Islet precursor cell (in vitro differentiated cells): ENCODE measurements around the gene FASN.

Experiments used
- DNase-seq: peaks from one replicate; pipeline ENCODE4 v3.0.0-alpha.2; 2018

Gene FASN

DNA sequence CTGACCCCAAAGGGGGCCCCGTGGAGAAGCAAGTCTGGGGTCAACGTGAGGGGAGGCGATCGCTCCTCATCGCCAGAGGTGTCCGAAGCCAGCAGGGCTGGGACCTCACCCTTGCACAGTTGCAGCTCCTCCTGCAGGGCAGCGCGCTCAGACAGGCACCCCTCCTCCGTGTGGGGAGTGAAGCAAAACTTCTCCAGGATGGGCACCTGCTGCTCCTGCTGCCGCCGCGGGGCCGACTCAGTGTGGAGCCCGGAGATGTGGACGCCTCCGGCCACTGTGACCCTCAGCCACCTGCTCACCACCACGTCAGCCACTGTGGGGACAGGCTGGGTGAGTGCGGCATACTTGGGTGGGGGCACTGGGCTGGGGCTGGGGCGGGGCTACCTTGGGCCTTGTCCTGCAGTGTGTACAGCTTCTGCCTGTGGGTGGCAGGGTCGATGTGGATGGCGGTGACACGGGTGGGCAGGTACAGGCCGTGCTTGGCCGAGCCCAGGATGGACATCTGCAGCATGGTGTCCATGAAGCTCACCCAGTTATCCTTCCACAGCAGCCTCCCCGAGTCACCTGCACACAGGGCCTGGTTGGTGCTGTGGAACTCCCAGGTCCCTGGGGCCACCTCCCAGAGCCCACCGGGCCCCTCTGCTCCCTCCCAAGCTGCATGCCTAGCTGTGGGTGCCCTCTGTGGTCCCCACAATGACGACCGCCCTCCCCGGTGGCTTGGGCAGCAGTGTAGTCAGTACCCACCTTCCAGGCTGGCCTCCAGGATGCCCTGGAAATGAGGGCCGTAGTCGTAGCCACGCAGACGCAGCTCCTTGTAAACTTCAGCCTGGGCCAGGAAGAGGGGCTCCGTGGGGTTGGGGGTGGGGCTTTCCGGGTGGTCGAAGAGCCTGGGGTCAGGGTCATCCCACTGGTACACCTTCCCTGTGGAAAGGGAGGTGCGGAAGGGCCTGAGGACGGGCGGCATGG lies 10.8 kb downstream of the FASN start:
- DNase-seq: no peak

DNA sequence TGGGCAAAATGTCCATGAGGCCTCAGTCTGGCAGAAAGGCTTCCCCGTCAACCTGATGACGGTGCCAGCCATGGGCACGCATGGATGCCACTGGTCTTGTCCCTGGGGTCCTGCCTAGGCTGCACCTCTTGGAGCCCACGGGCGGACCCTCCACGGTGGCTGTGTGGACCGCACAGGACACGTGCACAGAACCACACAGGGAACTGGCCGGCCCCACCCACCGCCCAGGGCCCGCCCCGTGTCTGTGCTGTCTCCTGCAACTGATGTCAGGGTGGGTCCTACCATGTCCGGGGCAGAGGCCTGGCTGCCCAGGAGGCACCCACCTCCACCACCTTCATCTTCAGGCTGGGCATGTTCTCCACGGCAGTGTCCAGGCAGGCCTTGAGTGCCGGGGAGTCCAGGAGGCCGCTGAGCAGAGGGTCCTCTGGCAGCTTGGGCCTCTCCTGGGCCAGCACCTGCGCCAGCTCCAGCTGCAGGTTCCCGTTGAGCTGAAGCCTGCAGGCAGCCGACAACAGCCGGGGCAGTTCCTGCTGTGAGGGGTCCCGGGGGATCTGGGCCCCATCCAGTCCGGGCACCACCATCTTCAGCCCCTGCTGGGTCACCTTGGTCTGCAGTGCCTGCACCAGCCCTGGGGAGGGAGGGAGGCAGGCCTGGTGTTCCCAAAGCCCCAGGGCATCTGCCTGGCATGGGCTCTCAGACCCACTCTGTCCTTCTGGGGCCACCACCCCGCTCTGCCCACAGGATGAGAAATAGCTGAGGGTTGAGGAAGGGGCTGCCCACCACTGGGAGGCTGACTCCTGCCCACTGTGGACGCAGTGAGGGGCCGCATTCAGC lies 11.9 kb downstream of the FASN start:
- no peak for DNase-seq

DNA sequence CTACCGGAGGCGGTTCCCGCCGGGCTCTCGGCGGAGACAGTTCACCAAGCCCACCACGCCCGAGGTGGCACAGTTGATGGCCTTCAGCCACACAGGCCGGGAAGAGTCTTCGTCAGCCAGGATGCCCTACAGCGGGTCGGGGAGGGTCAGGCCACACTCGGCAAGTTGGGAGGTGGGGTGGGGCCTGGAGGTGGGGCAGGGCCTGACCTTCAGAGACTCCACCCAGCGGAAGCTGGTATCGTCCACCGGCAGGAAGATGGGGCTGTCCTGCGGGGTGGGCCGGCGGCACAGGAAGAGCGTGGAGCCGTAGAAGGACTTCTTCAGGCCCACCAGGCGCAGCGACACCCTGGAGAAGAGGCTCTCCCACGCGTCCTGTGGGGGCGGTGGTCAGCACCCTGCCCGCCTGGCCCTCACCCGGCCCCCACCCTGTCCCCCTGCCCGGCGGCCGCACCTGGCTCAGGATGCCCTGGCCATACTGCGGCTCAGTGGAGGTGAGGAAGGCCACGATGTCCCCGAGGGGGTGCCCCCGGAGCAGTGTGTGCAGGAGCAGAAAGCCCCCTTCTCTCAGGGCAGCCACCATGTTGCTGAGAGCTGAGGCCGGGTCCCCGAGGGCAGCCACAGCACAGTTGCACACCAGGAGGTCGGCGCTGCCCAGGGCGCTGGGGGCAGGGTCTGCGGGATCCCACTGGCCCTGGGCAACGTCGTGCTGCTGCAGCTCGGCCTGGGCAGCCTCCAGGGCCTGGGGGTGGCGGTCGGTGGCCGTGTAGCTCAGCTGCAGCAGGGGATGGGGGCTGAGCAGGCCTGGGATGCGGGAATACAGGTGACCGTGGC lies 12.8 kb downstream of the FASN start:
- DNase-seq: no peak

DNA sequence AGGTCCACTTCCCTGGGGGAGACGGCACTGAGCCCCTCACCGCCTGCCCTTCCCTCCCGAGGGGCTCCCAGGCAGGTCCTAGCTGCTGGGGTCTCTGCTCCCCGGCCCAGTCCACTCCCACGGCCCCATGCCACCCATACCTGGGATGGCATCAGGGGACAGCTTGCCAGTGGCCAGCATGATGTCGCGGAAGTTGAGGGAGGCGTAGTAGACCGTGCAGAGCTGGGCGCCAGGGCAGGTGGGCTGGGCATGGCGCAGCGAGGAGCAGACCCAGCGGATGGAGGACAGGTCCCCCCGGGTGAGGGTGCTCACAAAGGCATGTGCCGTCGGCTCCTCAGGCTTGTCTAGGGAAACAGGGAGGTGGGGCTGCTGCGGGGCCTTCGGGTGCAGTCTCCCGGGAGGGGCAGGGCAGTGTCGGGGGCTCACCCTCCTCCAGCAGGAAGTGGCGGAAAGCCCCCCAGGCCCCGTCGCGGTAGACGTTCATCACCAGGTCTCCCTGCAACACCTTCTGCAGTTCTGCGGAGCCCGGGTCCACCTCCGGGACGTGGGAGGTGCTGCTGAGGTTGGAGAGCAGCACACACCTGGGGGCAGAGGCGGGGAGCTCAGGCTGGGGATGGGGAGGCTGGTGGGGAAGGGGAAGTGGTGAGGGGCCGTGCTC lies 13.5 kb downstream of the FASN start:
- no peak for DNase-seq

DNA sequence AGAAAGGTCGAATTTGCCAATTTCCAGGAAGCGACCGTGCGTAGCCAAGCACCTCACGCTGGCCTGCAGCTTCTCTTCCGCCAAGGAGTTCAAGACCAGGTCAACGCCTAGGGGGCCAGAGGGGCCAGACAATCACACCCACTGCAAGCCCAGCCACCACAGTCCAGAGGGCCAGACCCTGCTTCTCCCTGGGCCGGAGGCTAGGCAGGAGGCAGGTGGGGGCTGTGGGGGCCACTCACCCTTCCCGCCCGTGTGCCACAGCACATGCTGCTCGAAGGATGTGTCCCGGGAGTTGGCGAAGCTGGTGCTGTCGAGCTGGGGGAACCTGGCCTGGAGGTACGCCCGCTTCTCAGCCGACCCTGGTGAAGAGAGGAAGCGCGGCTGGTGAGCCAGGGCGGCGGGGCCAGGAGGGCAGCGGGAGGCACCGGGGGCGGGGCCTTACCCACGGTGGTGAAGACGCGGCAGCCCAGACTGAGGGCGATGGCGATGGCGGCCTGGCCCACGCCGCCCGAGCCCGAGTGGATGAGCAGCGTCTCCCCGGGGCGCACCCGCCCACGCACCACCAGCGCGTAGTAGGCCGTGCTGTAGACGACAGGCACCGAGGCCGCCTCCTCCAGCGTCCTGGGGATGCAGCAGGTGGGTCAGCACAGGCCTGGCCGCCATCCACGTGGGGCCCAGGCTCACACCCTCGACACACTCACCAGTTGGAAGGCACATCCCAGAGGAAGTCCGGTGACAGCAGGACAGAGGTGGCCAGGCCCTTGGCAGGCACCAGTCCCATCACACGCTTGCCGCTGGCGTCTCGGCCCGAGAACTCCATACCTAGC lies 14.3 kb downstream of the FASN start:
- no peak for DNase-seq

DNA sequence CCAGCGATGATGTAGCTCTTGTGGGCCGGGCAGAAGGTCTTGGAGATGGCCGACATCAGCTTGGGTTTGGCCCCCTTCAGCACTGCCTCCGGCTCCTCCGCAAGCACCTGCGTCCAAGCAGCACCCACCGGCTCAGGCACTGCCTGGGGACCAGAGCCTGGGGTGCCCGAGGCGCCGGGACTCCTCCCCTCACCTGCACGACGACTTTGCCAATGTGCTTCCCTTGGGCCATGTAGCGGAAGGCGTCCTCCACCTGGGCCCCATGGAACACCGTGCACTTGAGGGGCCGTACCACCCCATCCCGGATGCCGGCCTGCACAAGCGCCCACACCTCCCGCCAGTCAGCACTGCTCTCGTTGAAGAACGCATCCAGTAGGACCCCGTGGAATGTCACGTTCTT lies 15.0 kb downstream of the FASN start:
- DNase-seq: no peak

DNA sequence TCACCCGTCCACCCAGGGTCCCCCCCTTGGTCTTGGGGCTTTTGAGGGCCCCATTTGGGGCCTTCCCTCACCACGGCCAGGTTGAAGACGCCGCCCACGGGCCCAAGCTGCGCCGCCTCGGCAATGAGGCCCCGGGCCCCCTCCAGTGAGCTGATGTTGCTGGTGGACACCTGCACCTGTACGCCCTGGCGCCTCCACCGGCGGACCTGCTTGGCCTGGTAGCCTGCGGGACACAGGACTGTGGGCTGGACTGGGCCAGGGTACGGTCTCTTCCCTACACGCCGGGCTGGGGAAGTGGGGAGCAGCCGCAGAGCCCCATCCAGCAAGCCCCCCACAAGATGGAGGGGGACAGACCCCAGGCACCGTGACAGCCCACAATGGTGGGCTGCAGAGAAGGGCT lies 15.6 kb downstream of the FASN start:
- DNase-seq: no peak

DNA sequence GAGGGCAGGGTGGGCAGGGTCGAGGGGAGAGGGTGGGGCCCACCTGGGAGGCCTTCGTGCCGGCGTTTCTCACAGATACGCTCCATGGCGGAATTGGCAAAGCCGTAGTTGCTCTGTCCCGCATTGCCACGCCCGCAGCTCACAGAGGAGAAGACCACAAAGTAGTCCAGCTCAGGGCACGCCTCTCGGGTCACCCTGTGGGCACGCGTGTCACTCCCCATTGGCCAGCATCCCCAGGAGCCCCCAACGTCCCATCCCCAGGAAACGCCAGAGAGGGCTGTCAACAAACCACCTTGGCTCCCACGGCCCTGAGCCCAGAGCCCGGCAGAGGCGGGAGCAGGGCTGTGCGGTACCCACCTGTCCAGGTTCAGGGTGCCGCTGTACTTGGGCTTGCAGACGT lies 16.1 kb downstream of the FASN start:
- no peak for DNase-seq

DNA sequence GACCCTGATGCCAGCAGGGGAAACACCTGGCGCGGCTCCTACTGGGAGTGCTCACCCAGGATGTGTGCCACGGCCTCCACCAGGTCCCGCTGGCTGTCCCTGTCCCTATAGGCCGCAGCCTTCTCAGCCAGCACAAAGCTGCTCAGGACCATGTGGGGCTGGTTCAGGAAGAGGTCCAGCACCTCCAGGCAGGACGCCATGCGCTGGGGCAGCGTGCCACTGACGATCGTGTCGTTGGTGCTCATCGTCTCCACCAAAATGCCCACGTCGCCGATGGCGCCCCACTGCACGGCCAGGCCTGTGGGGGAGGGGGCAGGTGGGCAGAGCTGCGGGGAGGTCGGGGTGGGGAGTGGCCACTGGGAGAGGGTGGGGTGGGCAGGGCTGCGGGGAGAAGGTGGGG lies 16.5 kb downstream of the FASN start:
- no peak for DNase-seq

DNA sequence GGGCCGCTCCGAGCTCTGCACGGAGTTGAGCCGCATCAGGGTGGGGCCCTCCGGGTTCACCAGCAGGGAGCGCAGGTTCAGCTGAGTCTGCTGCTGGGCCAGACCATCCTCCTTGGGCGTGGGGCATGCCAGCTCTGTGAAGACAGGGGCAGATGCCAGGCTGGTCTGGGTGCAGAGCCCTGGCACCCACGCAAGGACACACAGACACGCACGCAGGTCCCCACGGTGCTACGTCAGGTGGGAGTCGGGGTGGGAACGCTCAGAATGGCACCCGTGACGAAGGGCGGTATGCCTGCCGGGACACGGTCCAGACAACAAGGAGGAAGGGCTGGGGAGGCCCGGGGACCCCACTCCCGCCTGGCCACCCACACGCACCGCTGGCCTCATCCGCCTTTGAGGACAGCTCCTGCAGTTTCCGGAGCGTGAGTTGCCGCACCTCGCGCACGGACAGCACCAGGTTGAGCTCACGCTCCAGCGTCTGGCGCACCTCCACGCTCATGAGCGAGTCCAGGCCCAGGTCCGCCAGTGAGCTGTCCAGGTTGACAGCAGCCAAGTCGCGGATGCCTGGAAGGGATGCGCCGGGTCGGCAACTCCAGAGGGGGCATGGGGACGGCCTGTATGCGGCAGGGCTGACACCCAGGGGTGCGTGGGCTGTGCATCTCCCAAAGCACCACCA lies 17.1 kb downstream of the FASN start:
- DNase-seq: no peak

DNA sequence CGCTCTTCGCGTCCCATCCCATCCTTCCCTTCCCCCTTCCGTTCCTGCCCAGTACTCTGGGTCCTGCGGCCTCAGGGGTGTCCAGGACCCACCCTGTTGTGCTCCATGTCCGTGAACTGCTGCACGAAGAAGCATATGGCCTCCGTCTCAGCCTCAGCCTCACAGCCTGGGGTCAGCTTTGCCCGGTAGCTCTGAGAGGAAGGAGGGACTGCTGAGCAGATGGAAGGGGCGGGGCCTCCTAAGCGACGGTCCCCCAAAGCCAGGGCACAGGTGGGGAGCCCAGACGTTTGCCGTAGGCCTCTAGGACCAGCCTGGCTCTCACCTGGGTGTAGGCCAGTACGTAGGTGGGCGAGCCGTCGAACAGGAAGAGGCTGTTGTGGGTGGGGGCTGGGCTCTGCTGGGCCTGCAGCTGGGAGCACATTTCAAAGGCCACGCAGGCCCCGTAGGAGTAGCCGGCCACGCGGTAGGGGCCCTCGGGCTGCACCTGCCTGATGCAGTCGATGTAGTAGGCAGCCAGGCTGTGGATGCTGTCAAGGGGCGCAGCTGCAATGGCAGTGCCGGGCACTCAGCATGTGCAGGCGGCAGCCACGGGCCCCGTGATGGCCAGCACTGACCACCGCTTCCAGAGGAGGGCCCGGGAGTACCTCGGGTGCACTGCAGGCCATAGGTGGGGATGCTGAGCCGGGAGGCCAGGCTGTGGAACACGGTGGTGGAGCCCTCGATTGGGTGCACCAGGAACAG lies 17.8 kb downstream of the FASN start:
- DNase-seq: no peak

DNA sequence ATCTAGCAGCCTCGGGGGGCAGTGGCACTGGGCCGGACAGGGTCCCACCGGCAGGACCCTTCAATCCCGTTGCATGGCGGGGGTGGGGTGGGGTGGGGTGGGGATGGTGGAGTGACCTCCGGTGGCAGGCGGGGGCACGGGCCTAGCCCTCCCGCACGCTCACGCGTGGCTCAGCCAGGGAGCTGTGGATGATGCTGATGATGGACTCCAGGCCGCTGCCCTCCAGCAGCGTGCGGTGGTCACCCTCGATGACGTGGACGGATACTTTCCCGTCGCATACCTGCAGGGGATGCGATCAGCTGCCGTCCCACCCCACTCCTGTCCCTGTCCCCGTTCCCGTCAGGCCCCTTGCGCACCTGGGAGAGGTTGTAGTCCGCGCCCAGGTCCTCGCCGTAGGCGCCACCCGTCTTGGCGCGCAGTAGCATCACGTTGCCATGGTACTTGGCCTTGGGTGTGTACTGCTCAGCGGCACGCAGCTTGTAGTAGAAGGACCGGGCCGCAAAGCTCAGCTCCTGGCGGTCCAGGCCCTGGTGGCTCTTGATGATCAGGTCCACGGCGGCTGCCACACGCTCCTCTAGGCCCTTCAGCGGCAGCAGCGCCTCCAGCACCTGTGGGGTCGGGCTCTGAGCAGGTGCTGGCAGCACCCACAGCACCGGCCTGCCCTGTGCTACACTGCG lies 18.9 kb downstream of the FASN start:
- no peak for DNase-seq

DNA sequence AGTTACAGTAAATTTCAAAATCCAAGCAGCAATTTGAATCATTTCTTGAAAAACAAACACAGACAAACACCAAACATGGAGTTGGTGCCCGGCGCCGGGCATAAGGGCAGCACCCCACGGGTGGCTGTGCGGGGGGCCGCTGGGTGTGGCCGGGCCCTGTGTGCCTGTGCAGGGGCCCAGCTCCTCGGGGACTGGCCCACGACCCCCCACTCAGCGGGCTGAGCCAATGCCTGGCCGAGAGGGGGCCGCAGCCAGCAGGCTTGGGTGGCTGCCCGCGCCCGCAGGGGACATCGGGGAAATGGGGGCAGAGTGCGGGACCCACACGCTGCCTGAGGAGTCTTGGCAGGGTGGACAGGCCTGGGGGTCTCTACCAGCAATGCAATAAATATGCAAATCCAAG lies 19.6 kb downstream of the FASN start:
- no peak for DNase-seq

DNA sequence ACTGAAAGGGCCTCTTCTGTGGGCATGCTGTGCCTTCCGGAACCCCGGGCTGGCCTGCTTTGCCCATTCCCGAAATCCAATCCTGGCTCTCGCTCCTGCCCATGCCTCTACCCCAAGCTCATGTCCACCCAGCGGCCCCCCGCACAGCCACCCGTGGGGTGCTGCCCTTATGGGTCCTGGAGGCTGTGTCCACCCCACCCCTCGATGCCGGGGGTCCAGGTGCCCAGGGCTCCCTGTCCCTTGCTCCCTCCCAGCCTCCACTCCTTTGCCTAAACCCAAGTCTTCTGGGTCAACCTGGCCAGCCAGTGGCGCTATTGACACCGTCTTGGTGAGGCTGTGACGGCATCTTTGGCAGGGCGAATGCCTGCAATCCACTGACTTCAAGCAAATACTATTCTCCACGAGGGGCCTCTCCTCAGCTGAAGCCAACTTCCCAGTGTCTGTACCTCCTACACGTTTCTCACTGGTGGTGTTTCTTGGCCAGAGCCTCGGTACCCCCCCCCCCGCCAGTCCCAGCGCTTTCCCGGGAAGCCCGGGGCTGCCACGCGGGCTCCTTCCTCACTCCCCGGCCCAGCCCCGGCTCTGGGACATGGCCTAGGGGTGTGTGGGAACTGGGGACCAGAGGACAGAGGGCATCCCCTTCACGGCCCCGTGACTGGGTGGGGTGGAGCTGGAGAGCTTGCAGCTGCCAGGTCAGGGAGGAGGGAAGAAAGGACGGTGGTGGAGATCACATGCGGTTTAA lies 20.2 kb downstream of the FASN start:
- DNase-seq: no peak

DNA sequence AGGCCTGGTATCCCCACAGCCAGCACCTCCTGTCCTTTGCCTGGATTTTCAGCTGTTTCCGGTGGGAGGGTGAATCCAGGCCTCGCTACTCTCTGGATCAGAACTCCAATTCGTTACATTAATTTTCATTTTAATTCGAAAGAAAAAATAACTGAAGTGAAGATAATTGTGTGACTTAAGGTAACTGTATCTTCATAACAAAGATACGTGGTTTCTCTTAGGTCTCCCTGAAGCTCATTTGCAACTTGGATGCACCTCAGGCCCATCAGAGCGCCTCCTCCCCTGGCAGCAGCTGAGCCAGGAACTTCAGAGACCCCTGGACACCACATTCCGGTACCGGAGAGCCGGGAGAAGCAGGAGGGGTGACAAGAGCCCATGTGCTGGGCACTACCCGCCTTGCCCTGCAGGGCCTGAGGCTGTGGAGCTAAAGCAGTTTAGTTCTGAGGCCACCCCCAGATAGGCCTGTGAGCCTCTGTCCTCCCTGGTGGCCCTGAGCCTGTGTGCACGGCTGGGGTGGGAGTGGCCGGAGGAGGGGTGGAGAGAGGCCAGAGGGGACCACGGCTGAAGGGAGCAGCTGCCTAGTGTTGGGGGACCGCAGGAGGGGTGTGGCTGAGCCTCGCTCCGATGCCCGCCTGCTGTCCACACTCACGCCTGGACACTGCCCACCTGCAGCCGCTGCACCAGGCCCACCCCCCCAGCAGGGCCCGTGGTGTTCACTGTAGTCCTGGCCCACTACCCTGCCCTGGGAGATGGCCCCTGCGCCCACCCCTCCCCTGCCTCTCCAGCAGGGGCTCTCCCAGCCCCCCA lies 21.0 kb downstream of the FASN start:
- DNase-seq: no peak

DNA sequence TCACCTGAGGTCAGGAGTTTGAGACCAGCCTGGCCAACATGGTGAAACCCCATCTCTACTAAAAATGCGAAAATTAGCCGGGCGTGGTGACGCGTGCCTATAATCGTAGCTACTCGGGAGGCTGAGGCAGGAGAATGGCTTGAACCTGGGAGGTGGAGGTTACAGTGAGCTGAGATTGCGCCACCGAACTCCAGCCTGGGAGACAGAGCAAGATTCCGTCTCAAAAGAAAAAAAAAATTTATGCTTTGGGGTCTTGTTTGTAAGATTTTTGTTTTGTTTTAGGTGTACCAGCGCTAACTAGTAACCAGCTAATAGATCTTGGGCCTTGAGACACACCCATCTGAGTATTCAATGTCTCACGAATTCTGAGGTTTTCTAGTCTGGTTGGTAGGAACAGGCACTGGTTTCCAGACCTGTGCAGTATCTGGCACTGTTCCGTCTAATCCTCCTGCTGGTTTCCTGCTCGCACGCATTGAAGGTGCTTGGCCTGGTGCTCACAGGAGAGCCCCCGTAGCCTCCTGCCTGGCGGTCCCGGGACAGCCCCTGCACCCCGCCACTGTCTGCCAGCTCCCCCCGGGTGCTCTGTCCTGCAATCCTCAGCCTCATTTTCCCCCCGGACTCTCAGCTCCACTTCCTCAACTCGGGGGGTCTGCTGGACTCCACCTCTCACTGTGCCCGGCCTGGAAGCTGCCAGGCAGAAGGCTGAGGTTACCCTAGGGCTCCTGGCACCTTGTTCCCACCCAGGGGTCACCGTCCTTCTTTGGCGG lies 21.8 kb downstream of the FASN start:
- DNase-seq: no peak

DNA sequence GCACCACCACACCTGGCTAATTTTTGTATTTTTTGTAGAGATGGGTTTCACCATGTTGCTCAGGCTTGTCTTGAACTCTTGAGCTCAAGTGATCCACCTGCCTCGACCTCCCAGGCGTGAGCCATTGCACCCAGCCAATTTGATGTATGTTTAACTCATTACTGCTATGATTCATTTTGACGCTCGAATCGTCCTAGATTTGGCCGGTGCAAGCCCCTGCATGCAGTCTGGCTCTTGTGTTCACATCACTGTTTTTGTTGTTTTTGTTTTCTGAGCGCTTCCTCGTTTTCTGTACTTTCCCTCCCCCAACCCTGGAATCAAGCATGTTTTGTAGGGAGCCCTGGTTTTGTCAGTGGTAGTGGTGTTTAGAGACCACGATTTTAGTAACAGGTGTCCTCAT lies 24.6 kb downstream of the FASN start:
- DNase-seq: no peak
